Measurements from ENCODE around the gene CPHXL2.

Gene CPHXL2

GRCh38 chr16:75629132-75629531, 47.7 kb downstream of the CPHXL2 start:
- no peaks in the 10 kb centered on the region for H3K9me3 Mint-ChIP-seq
- DNase-seq = no peak
- peaks cover 76% of the 10 kb centered on the region for H3K36me3 Mint-ChIP-seq (ENCODE audit: insufficient read depth)
- no peak for ATAC-seq (replicated peaks)
- H3K4me3 Mint-ChIP-seq = peak overlapping the region; percentile 13 to 60
- H3K27ac Mint-ChIP-seq = peak overlapping the region; percentile 75 to 79
- no peaks in the 10 kb centered on the region for H3K27me3 Mint-ChIP-seq
- H3K4me1 Mint-ChIP-seq (ENCODE audit: low read depth in 2 of 2) = peaks cover 24 to 31% of the 10 kb centered on the region in 2 donors

GRCh38 chr16:75628351-75628750, 48.5 kb downstream of the CPHXL2 start:
- H3K4me3 Mint-ChIP-seq = peak overlapping the region; percentile 28 to 48

DNA sequence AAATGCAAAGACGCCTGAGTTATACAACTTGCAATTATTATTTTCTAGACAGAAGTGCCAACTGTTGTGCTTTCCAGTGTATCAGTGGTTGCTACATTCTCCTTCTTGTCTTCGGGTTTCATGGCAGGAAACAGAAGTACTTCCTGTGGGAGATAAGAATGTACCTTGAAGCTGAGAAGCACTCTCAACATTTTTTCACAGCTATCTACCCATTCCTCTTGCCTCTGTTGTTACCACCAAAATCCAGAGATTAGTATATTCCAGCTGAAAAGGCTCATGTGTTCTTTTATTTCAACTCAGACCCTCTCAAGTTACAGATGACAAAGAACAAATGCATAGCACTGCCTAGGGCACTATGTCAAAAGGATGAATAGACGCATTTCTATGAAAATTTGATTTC, 49.0 kb downstream of the CPHXL2 start:
- ATAC-seq (replicated peaks) = no peak
- Mint-ChIP-seq H3K36me3 (ENCODE audit: insufficient read depth) (peaks cover 70% of the 10 kb centered on the region), H3K4me1 (ENCODE audit: low read depth in 2 of 2) (peaks cover 24 to 28% of the 10 kb centered on the region in 2 donors), H3K9me3 (no peaks in the 10 kb centered on the region), H3K27ac (peak overlapping the region; percentile 79 to 88), H3K4me3 (peak overlapping the region; percentile 28 to 48), H3K27me3 (no peaks in the 10 kb centered on the region)
- DNase-seq = no peak

More at GRCh38 chr16:75628351-75628750, 48.5 kb downstream of the CPHXL2 start:
- DNase-seq (no peak), ATAC-seq (replicated peaks) (no peak)
- Mint-ChIP-seq H3K9me3 (no peaks in the 10 kb centered on the region), H3K27me3 (no peaks in the 10 kb centered on the region), H3K27ac (peak overlapping the region; percentile 79 to 88), H3K4me1 (ENCODE audit: low read depth in 2 of 2) (peaks cover 24 to 28% of the 10 kb centered on the region in 2 donors), H3K36me3 (ENCODE audit: insufficient read depth) (peaks cover 70% of the 10 kb centered on the region)

GRCh38 chr16:75626806-75627205, 50.0 kb downstream of the CPHXL2 start:
- H3K27me3 Mint-ChIP-seq = no peaks in the 10 kb centered on the region
- H3K27ac Mint-ChIP-seq = peak overlapping the region; percentile 79 to 88
- peaks cover 65% of the 10 kb centered on the region for H3K36me3 Mint-ChIP-seq (ENCODE audit: insufficient read depth)
- H3K9me3 Mint-ChIP-seq = no peaks in the 10 kb centered on the region
- no peak for ATAC-seq (replicated peaks)
- peaks cover 27 to 32% of the 10 kb centered on the region in 2 donors for H3K4me1 Mint-ChIP-seq (ENCODE audit: low read depth in 2 of 2)
- peak overlapping the region in 1 of 2 donors; percentile 28 for H3K4me3 Mint-ChIP-seq
- DNase-seq = no peak

DNA sequence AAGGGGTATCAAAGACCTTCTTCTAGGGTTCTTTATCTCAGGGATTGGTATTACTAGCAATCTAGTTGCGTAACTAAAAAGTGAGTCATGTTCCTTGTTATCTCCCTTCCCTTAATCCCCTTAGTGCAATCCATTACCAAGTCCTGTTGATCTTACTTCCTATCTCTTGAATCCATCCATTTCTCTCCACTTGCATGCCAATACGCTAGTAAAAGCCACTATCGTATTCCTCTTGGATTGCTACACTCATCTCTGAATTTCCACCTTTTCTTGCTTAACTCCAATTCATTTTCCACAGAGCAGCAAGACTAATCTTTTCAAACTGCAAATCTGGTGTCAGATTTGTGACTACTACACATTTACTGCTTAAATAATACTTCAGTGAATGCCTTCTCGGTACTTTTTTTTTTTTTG, 51.9 kb downstream of the CPHXL2 start:
- Mint-ChIP-seq H3K9me3 (peaks cover 0 to 1% of the 10 kb centered on the region in 2 donors), H3K27me3 (no peaks in the 10 kb centered on the region), H3K4me3 (peak overlapping the region in 1 of 2 donors; percentile 50), H3K36me3 (ENCODE audit: insufficient read depth) (peaks cover 61% of the 10 kb centered on the region), H3K4me1 (ENCODE audit: low read depth in 2 of 2) (peaks cover 44 to 50% of the 10 kb centered on the region in 2 donors), H3K27ac (peak overlapping the region in 1 of 2 donors; percentile 98)
- ATAC-seq (replicated peaks) (no peak), DNase-seq (no peak)

GRCh38 chr16:75622761-75623605, 53.8 kb downstream of the CPHXL2 start, which contains the start of gene ADAT1:
TSS of gene ADAT1 (minus strand) at chr16:75623281. CDS start at chr16:75620799, 2,482 bp downstream.
- no peaks in the 10 kb centered on the region for H3K27me3 Mint-ChIP-seq

GRCh38 chr16:75621170-75621477, 55.7 kb downstream of the CPHXL2 start:
- peak overlapping the region; percentile 92 to 97 for H3K4me3 Mint-ChIP-seq
- peaks cover 59% of the 10 kb centered on the region for H3K36me3 Mint-ChIP-seq (ENCODE audit: insufficient read depth)
- DNase-seq (peak in 1 of 3 experiments; percentile 9), ATAC-seq (replicated peaks) (no peak)
- H3K4me1 Mint-ChIP-seq (ENCODE audit: low read depth in 2 of 2) = peaks cover 36 to 44% of the 10 kb centered on the region in 2 donors
- peak overlapping the region; percentile 96 to 97 for H3K27ac Mint-ChIP-seq
- H3K27me3 Mint-ChIP-seq = no peaks in the 10 kb centered on the region
- H3K9me3 Mint-ChIP-seq = peaks cover 0 to 1% of the 10 kb centered on the region in 2 donors

More at GRCh38 chr16:75622761-75623605, 53.8 kb downstream of the CPHXL2 start, which contains the start of gene ADAT1:
- H3K27ac Mint-ChIP-seq = peak within 1 kb of the TSS; percentile 96 to 98
- H3K36me3 Mint-ChIP-seq (ENCODE audit: insufficient read depth) = peaks cover 63% of the 10 kb centered on the region
- H3K9me3 Mint-ChIP-seq = peaks cover 0 to 1% of the 10 kb centered on the region in 2 donors
- peaks cover 38 to 45% of the 10 kb centered on the region in 2 donors for H3K4me1 Mint-ChIP-seq (ENCODE audit: low read depth in 2 of 2)
- ATAC-seq (replicated peaks) = peak; percentile 84
- peak; percentile 96 to 97 (median 97) for DNase-seq
- H3K4me3 Mint-ChIP-seq = peak within 1 kb of the TSS; percentile 92 to 97

- H3K36me3 Mint-ChIP-seq (ENCODE audit: insufficient read depth) = peaks cover 63% of the 10 kb centered on the region
- no peaks in the 10 kb centered on the region for H3K27me3 Mint-ChIP-seq
- peaks cover 0 to 1% of the 10 kb centered on the region in 2 donors for H3K9me3 Mint-ChIP-seq
- peak overlapping the region; percentile 92 to 97 for H3K4me3 Mint-ChIP-seq
- H3K4me1 Mint-ChIP-seq (ENCODE audit: low read depth in 2 of 2) = peaks cover 39 to 48% of the 10 kb centered on the region in 2 donors
- H3K27ac Mint-ChIP-seq = peak overlapping the region; percentile 96 to 97
- ATAC-seq (replicated peaks) (peak; percentile 63), DNase-seq (peak; percentile 66 to 82 (median 69))
Measured at GRCh38 chr16:75620326-75621169, 56.3 kb downstream of the CPHXL2 start.

- Mint-ChIP-seq H3K9me3 (peaks cover 0 to 1% of the 10 kb centered on the region in 2 donors), H3K4me3 (peak overlapping the region in 1 of 2 donors; percentile 92), H3K4me1 (ENCODE audit: low read depth in 2 of 2) (peaks cover 41 to 48% of the 10 kb centered on the region in 2 donors), H3K27me3 (no peaks in the 10 kb centered on the region), H3K36me3 (ENCODE audit: insufficient read depth) (peaks cover 72% of the 10 kb centered on the region), H3K27ac (peak overlapping the region; percentile 67 to 98)
- no peak for ATAC-seq (replicated peaks)
- DNase-seq = no peak
Measured at GRCh38 chr16:75618780-75619179, 58.0 kb downstream of the CPHXL2 start.

DNA sequence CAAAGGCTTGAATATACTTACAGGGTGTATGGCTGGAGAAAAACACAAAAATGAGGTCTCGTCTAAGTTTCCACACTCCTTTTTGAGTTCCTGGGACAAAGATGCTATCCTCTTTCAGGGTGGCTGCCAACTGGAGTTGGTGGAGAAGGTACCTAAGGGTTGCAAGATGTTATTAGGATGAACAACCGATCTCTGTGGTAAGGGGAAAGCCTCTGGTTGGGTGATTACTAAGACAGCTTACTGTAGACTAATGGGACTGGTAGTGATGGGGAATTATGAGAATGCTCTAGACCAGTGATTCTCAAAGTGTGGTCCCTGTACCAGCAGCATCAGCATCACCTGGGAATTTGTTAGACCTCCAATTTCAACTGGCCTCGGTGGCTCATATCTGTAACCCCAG, 59.7 kb downstream of the CPHXL2 start:
- DNase-seq (no peak), ATAC-seq (replicated peaks) (no peak)
- H3K36me3 Mint-ChIP-seq (ENCODE audit: insufficient read depth) = peaks cover 73% of the 10 kb centered on the region
- H3K9me3 Mint-ChIP-seq = peaks cover 0 to 1% of the 10 kb centered on the region in 2 donors
- H3K27me3 Mint-ChIP-seq = no peaks in the 10 kb centered on the region
- peak overlapping the region; percentile 96 to 98 for H3K27ac Mint-ChIP-seq
- H3K4me1 Mint-ChIP-seq (ENCODE audit: low read depth in 2 of 2) = peaks cover 41 to 48% of the 10 kb centered on the region in 2 donors
- H3K4me3 Mint-ChIP-seq = peak overlapping the region; percentile 72 to 79

- peak overlapping the region; percentile 96 to 98 for H3K27ac Mint-ChIP-seq
- H3K4me3 Mint-ChIP-seq = peak overlapping the region; percentile 72 to 79
- ATAC-seq (replicated peaks) (peak; percentile 56), DNase-seq (peak in 1 of 3 experiments; percentile 8)
- H3K36me3 Mint-ChIP-seq (ENCODE audit: insufficient read depth) = peaks cover 77% of the 10 kb centered on the region
- peaks cover 0 to 1% of the 10 kb centered on the region in 2 donors for H3K9me3 Mint-ChIP-seq
- H3K4me1 Mint-ChIP-seq (ENCODE audit: low read depth in 2 of 2) = peaks cover 36 to 42% of the 10 kb centered on the region in 2 donors
- no peaks in the 10 kb centered on the region for H3K27me3 Mint-ChIP-seq
Measured at GRCh38 chr16:75616521-75617010, 60.2 kb downstream of the CPHXL2 start.

GRCh38 chr16:75615619-75616018, 61.2 kb downstream of the CPHXL2 start:
- H3K27ac Mint-ChIP-seq = peak overlapping the region; percentile 96 to 98
- H3K9me3 Mint-ChIP-seq = peaks cover 0 to 1% of the 10 kb centered on the region in 2 donors
- H3K36me3 Mint-ChIP-seq (ENCODE audit: insufficient read depth) = peaks cover 75% of the 10 kb centered on the region
- no peaks in the 10 kb centered on the region for H3K27me3 Mint-ChIP-seq
- no peak for DNase-seq
- peaks cover 29 to 33% of the 10 kb centered on the region in 2 donors for H3K4me1 Mint-ChIP-seq (ENCODE audit: low read depth in 2 of 2)
- ATAC-seq (replicated peaks) = no peak
- H3K4me3 Mint-ChIP-seq = peak overlapping the region; percentile 72 to 79

Data from effector memory CD8-positive, alpha-beta T cell (primary cell).